GM23338 (cell line): ENCODE measurements around the gene RPL22. TPM values are rescaled to one million over a fixed set of nuclear protein-coding genes. Genes with fewer than 3 reads are reported as not detected.

Source experiments
- ATAC-seq: fragments of 200-7000 bp; cut with Tn5 transposase; 3 replicates; pipeline ENCODE4 v1.9.1; 2020
- DNase-seq: peaks from one replicate; pipeline ENCODE4 v3.0.0-alpha.2; 2015; ENCODE audit warnings: low spot score
- H2AFZ ChIP-seq: fragments of 200-600 bp; sonication (generic); 2 replicates; pipeline ENCODE4 v1.8.0; 2016; ENCODE audit warnings: antibody characterized with exemption, mild to moderate bottlenecking, moderate library complexity
- H3F3A ChIP-seq: fragments of 200-600 bp; sonication (generic); replicated peaks from 2 replicates; pipeline ENCODE4 v1.8.0; 2017; ENCODE audit warnings: antibody characterized with exemption, mixed run types, low read depth
- H3K27ac ChIP-seq: fragments of 200-600 bp; sonication (generic); 2 replicates; pipeline ENCODE4 v1.6.1; 2016; ENCODE audit warnings: low read depth
- H3K27me3 ChIP-seq: fragments of 200-600 bp; sonication (generic); 2 replicates; pipeline ENCODE4 v1.8.0; 2016; ENCODE audit warnings: mild to moderate bottlenecking, mixed run types, moderate library complexity; ENCODE audit not compliant: insufficient read depth
- H3K36me3 ChIP-seq: fragments of 200-600 bp; sonication (generic); 2 replicates; pipeline ENCODE4 v1.8.0; 2016; ENCODE audit warnings: mild to moderate bottlenecking; ENCODE audit not compliant: insufficient read depth
- H3K4me1 ChIP-seq: fragments of 200-600 bp; sonication (generic); 2 replicates; pipeline ENCODE4 v1.8.0; 2016; ENCODE audit warnings: mild to moderate bottlenecking, moderate library complexity; ENCODE audit not compliant: insufficient read depth
- H3K4me2 ChIP-seq: fragments of 200-600 bp; sonication (generic); 2 replicates; pipeline ENCODE4 v1.7.1; 2017; ENCODE audit warnings: mixed run types
- H3K4me3 ChIP-seq: fragments of 200-600 bp; sonication (generic); 2 replicates; pipeline ENCODE4 v1.6.1; 2016; ENCODE audit warnings: mixed run types
- H3K79me2 ChIP-seq: fragments of 200-600 bp; sonication (generic); replicated peaks from 2 replicates; pipeline ENCODE4 v1.8.0; 2017; ENCODE audit warnings: mild to moderate bottlenecking; ENCODE audit not compliant: insufficient read depth
- H3K9me2 ChIP-seq: fragments of 200-600 bp; sonication (generic); 2 replicates; pipeline ENCODE4 v1.8.0; 2017; ENCODE audit not compliant: insufficient read depth
- H4K20me1 ChIP-seq: fragments of 200-600 bp; sonication (generic); replicated peaks from 2 replicates; pipeline ENCODE4 v1.8.0; 2017; ENCODE audit warnings: mild to moderate bottlenecking; ENCODE audit not compliant: insufficient read depth
- H3K27ac Mint-ChIP-seq: 2 replicates; pipeline ENCODE4 v1.8.0; 2020; ENCODE audit warnings: inconsistent platforms, mild to moderate bottlenecking, moderate library complexity, mixed read lengths
- H3K27me3 Mint-ChIP-seq: 3 replicates; pipeline ENCODE4 v1.8.0; 2022; ENCODE audit warnings: low read depth, mild to moderate bottlenecking, moderate library complexity, mixed read lengths, inconsistent platforms; ENCODE audit not compliant: insufficient read depth, poor library complexity
- H3K36me3 Mint-ChIP-seq: 3 replicates; pipeline ENCODE4 v1.8.0; 2021; ENCODE audit warnings: low read depth, mild to moderate bottlenecking, inconsistent platforms, moderate library complexity, mixed read lengths
- H3K4me1 Mint-ChIP-seq: 3 replicates; pipeline ENCODE4 v1.8.0; 2020; ENCODE audit warnings: mild to moderate bottlenecking, inconsistent platforms, mixed read lengths
- H3K4me3 Mint-ChIP-seq: 3 replicates; pipeline ENCODE4 v1.8.0; 2021; ENCODE audit warnings: moderate library complexity, mild to moderate bottlenecking, inconsistent platforms, mixed read lengths
- H3K9me3 Mint-ChIP-seq: 3 replicates; pipeline ENCODE4 v1.8.0; 2020; ENCODE audit warnings: moderate library complexity, mild to moderate bottlenecking, inconsistent platforms, mixed read lengths
- CREB1 ChIP-seq: fragments of 250-450 bp; sonication (Bioruptor Pico); IDR thresholded peaks from 2 replicates; pipeline ENCODE4 v1.5.0; 2020; ENCODE audit warnings: low read depth, mild to moderate bottlenecking, moderate library complexity
- EZH2 ChIP-seq: fragments of 200-600 bp; sonication (generic); IDR thresholded peaks from one replicate; pipeline ENCODE4 v1.8.0; 2017; ENCODE audit warnings: antibody characterized with exemption, mild to moderate bottlenecking, low read depth; ENCODE audit not compliant: unreplicated experiment
- POLR2AphosphoS5 ChIP-seq: IDR thresholded peaks from 2 replicates; pipeline ENCODE4 v1.6.1; 2016; ENCODE audit warnings: antibody characterized with exemption, low read depth
- polyA plus RNA-seq: library from polyadenylated mRNA; unstranded; fragments of >200 nt; fragmentation: Nextera tagmentation; extraction: Ambion mirVana; gene quantifications from 2 replicates; pipeline ENCODE4 v1.2.1, GENCODE V29; 2016
- total RNA-seq: library from RNA; depleted of rRNA; stranded (reverse); fragments of >200 nt; shearing (Covaris generic); gene quantifications from 2 replicates; pipeline ENCODE4 v1.2.3, GENCODE V29; 2014
- TF ChIP-seq, protein P1 (sequence below), 2 experiments: fragments of 200-600 bp in 1 of 2; sonication (generic) in 1 of 2; conservative IDR thresholded peaks; 2 replicates each; pipeline versions ENCODE4 v1.5.1 to v1.6.1; 2016 to 2017; ENCODE audit warnings: antibody characterized with exemption in 2 of 2, low read depth in 2 of 2, mild to moderate bottlenecking in 2 of 2, moderate library complexity in 1 of 2

The RPL22 gene
- total and polyA plus RNA-seq, 2 experiments from 2014 or later = 145 to 818 TPM

- Histone ChIP-seq H3K79me2 (no peaks in the 10 kb centered on the region), H3K36me3 (no peaks in the 10 kb centered on the region), H3K4me2 (peak overlapping the region; percentile 98), H3K4me1 (peaks cover 20% of the 10 kb centered on the region), H4K20me1 (peaks cover 6% of the 10 kb centered on the region; the same call in 1 of the 2 replicates), H3K27me3 (peaks cover 68% of the 10 kb centered on the region), H3F3A (peaks cover 10% of the 10 kb centered on the region), H3K4me3 (peak overlapping the region; percentile 83), H2AFZ (peak overlapping the region; percentile 63; the same call in 1 of the 2 replicates), H3K27ac (0 out of 2 replicates have a peak overlapping the region, but pooled peaks have one; percentile 32), H3K9me2 (no peaks in the 10 kb centered on the region)
- DNase-seq (peak; percentile 94), ATAC-seq (peak; percentile 19)
- peak overlapping the region; percentile 82 for H3K4me3 Mint-ChIP-seq
- H3K4me1 Mint-ChIP-seq = peaks cover 19% of the 10 kb centered on the region; the same call in 2 of the 3 replicates
- H3K36me3 Mint-ChIP-seq = no peaks in the 10 kb centered on the region
- H3K27me3 Mint-ChIP-seq = peaks cover 49% of the 10 kb centered on the region
- no peaks in the 10 kb centered on the region for H3K9me3 Mint-ChIP-seq
- H3K27ac Mint-ChIP-seq = peak overlapping the region; percentile 78; the same call in 1 of the 2 replicates
- no peak for TF ChIP-seq CREB1 (CRISPR knock-in tag)
- no peak for TF ChIP-seq EZH2
- TF ChIP-seq, protein P1, sequence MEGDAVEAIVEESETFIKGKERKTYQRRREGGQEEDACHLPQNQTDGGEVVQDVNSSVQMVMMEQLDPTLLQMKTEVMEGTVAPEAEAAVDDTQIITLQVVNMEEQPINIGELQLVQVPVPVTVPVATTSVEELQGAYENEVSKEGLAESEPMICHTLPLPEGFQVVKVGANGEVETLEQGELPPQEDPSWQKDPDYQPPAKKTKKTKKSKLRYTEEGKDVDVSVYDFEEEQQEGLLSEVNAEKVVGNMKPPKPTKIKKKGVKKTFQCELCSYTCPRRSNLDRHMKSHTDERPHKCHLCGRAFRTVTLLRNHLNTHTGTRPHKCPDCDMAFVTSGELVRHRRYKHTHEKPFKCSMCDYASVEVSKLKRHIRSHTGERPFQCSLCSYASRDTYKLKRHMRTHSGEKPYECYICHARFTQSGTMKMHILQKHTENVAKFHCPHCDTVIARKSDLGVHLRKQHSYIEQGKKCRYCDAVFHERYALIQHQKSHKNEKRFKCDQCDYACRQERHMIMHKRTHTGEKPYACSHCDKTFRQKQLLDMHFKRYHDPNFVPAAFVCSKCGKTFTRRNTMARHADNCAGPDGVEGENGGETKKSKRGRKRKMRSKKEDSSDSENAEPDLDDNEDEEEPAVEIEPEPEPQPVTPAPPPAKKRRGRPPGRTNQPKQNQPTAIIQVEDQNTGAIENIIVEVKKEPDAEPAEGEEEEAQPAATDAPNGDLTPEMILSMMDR (conservative IDR thresholded peaks at IDR 0.05; ENCODE audit: low read depth in 2 of 2) = peak; percentile 79 to 95
Observed at GRCh38 chr1:6246497-6247467, 47.4 kb upstream of the RPL22 start.

GRCh38 chr1:6245869-6246496 is 46.6 kb upstream of the RPL22 start:
- peak; percentile 25 for ATAC-seq

More at GRCh38 chr1:6245869-6246496, 46.6 kb upstream of the RPL22 start:
- H3K9me3 Mint-ChIP-seq = no peaks in the 10 kb centered on the region
- Histone ChIP-seq H2AFZ (peak overlapping the region; percentile 63; the same call in 1 of the 2 replicates), H3K79me2 (no peaks in the 10 kb centered on the region), H3K9me2 (no peaks in the 10 kb centered on the region), H3F3A (peaks cover 17% of the 10 kb centered on the region), H3K27me3 (peaks cover 63% of the 10 kb centered on the region), H3K36me3 (no peaks in the 10 kb centered on the region), H4K20me1 (peaks cover 6% of the 10 kb centered on the region; the same call in 1 of the 2 replicates), H3K4me3 (peak overlapping the region; percentile 83), H3K4me1 (peaks cover 26% of the 10 kb centered on the region), H3K4me2 (peak overlapping the region; percentile 98), H3K27ac (0 out of 2 replicates have a peak overlapping the region, but pooled peaks have one; percentile 32)
- H3K27me3 Mint-ChIP-seq = peaks cover 50% of the 10 kb centered on the region
- H3K4me1 Mint-ChIP-seq = peaks cover 27% of the 10 kb centered on the region; the same call in 2 of the 3 replicates
- DNase-seq = peak; percentile 94
- H3K36me3 Mint-ChIP-seq = no peaks in the 10 kb centered on the region
- TF ChIP-seq EZH2 (no peak), POLR2AphosphoS5 (peak; percentile 75)
- H3K4me3 Mint-ChIP-seq = peak overlapping the region; percentile 82
- peak overlapping the region; percentile 78; the same call in 1 of the 2 replicates for H3K27ac Mint-ChIP-seq
